Liver (tissue), 9 donors: Measurements from ENCODE around the gene CLIP1. TPM values are rescaled to one million over a fixed set of nuclear protein-coding genes. Genes with fewer than 3 reads are reported as not detected.

Experiments used
- DNase-seq: peaks from one replicate; pipeline ENCODE4 v3.0.0-alpha.2; 2017; ENCODE audit warnings: low spot score
- H3K27ac ChIP-seq, 2 donors: one replicate each; pipeline ENCODE4 v1.7.0; 2013; ENCODE audit warnings: inconsistent platforms in 2 of 2, low read length in 2 of 2, control low read depth in 1 of 2, low read depth in 1 of 2, mild to moderate bottlenecking in 1 of 2
- H3K27me3 ChIP-seq, 4 donors: one replicate each; pipeline versions ENCODE4 v1.6.1 to v1.7.0; 2013; ENCODE audit warnings: low read length in 3 of 4, inconsistent platforms in 1 of 4, mild to moderate bottlenecking in 1 of 4, moderate library complexity in 1 of 4; ENCODE audit not compliant: control insufficient read depth in 4 of 4, insufficient read depth in 4 of 4
- H3K36me3 ChIP-seq, 4 donors: one replicate each; pipeline versions ENCODE4 v1.6.1 to v1.7.0; 2013; ENCODE audit warnings: low read length in 3 of 4, mild to moderate bottlenecking in 3 of 4, low read depth in 1 of 4, moderate library complexity in 1 of 4; ENCODE audit not compliant: control insufficient read depth in 4 of 4, insufficient read depth in 3 of 4
- H3K4me1 ChIP-seq, 4 donors: one replicate each; pipeline versions ENCODE4 v1.6.1 to v1.7.0; 2013; ENCODE audit warnings: low read length in 3 of 4, mild to moderate bottlenecking in 3 of 4, moderate library complexity in 1 of 4; ENCODE audit not compliant: control insufficient read depth in 4 of 4, insufficient read depth in 4 of 4
- H3K4me3 ChIP-seq, 3 donors: one replicate each; pipeline versions ENCODE4 v1.6.1 to v1.7.0; 2013; ENCODE audit warnings: low read length in 3 of 3, control low read depth in 1 of 3, low read depth in 1 of 3, mild to moderate bottlenecking in 1 of 3
- H3K9ac ChIP-seq, 2 donors: one replicate each; pipeline ENCODE4 v1.7.0; 2013; ENCODE audit warnings: low read length in 2 of 2, mild to moderate bottlenecking in 2 of 2, moderate library complexity in 2 of 2, control low read depth in 1 of 2, low read depth in 1 of 2
- H3K9me3 ChIP-seq, 4 donors: one replicate each; pipeline versions ENCODE4 v1.6.1 to v1.7.0; 2013; ENCODE audit warnings: low read length in 3 of 4; ENCODE audit not compliant: control insufficient read depth in 4 of 4
- CTCF ChIP-seq: fragments of 150-350 bp; IDR thresholded peaks from 2 replicates; pipeline ENCODE4 v1.5.1; 2017; ENCODE audit warnings: improper control_type of control experiment, low read depth, low read length; ENCODE audit not compliant: missing input control
- EGR1 ChIP-seq, 2 donors: IDR thresholded peaks; 2 replicates each; pipeline ENCODE4 v1.6.1; 2016 to 2018; ENCODE audit warnings: antibody characterized with exemption in 2 of 2, low read depth in 2 of 2
- FOXA2 ChIP-seq: IDR thresholded peaks from 2 replicates; pipeline ENCODE4 v1.6.1; 2016; ENCODE audit warnings: antibody characterized with exemption
- GABPA ChIP-seq, 2 donors: IDR thresholded peaks in 1 of 2; conservative IDR thresholded peaks in 1 of 2; 2 replicates each; pipeline ENCODE4 v1.6.1; 2016; ENCODE audit warnings: antibody characterized with exemption in 2 of 2, mild to moderate bottlenecking in 1 of 2, moderate library complexity in 1 of 2
- HNF4G ChIP-seq: IDR thresholded peaks from 2 replicates; pipeline ENCODE4 v1.6.1; 2016; ENCODE audit warnings: antibody characterized with exemption
- JUND ChIP-seq, 2 donors: IDR thresholded peaks; 2 replicates each; pipeline ENCODE4 v1.6.1; 2016; ENCODE audit warnings: antibody characterized with exemption in 2 of 2
- RAD21 ChIP-seq, 2 donors: IDR thresholded peaks; 2 replicates each; pipeline ENCODE4 v1.6.1; 2016; ENCODE audit warnings: antibody characterized with exemption in 2 of 2, mild to moderate bottlenecking in 2 of 2
- RXRA ChIP-seq, 2 donors: IDR thresholded peaks; 2 replicates each; pipeline ENCODE4 v1.6.1; 2017 to 2018; ENCODE audit warnings: antibody characterized with exemption in 2 of 2, mild to moderate bottlenecking in 1 of 2
- SP1 ChIP-seq: IDR thresholded peaks from 2 replicates; pipeline ENCODE4 v1.6.1; 2018; ENCODE audit warnings: antibody characterized with exemption, mild to moderate bottlenecking
- TAF1 ChIP-seq: conservative IDR thresholded peaks from 2 replicates; pipeline ENCODE4 v1.6.1; 2016; ENCODE audit warnings: antibody characterized with exemption, mild to moderate bottlenecking
- YY1 ChIP-seq: IDR thresholded peaks from 2 replicates; pipeline ENCODE4 v1.6.1; 2016; ENCODE audit warnings: antibody characterized with exemption, mild to moderate bottlenecking
- ZBTB33 ChIP-seq: IDR thresholded peaks from 2 replicates; pipeline ENCODE4 v1.6.1; 2016; ENCODE audit warnings: antibody characterized with exemption
- WGBS: extraction: QIAGEN DNeasy Blood & Tissue Kit; methylation state at CpG from one replicate; pipeline ENCODE4 v1.1.7; 2013; 5-methylcytosine and 5-hydroxymethylcytosine counted together
- polyA plus RNA-seq, 2 donors: library from polyadenylated mRNA; stranded (reverse) in 1 of 2; unstranded in 1 of 2; fragments of 200-250 nt in 1 of 2; fragments of >200 nt in 1 of 2; fragmentation: Nextera tagmentation in 1 of 2; extraction: Ambion mirVana in 1 of 2; gene quantifications; one replicate each; pipeline versions ENCODE4 v1.2.1 to v1.2.3, GENCODE V29; 2013 to 2015
- total RNA-seq, 2 donors: library from RNA; depleted of rRNA; stranded (reverse); fragments of >200 nt; gene quantifications; one replicate each; pipeline ENCODE4 v1.2.3, GENCODE V29; 2014
- TF ChIP-seq, protein P1 (sequence below): IDR thresholded peaks from 2 replicates; pipeline ENCODE4 v1.6.1; 2016; ENCODE audit warnings: antibody characterized with exemption, mild to moderate bottlenecking
- TF ChIP-seq, protein P2 (sequence below): IDR thresholded peaks from 2 replicates; pipeline ENCODE4 v1.6.1; 2016; ENCODE audit warnings: antibody characterized with exemption
- donor health status: healthy.
- donor health status: healthy.
- donor health status: healthy.
- donor health status: healthy.
- donor health status: healthy.

CLIP1 gene
- total and polyA plus RNA-seq, 4 donors, result 13.0 to 41.9 (median 26.0) TPM

DNA sequence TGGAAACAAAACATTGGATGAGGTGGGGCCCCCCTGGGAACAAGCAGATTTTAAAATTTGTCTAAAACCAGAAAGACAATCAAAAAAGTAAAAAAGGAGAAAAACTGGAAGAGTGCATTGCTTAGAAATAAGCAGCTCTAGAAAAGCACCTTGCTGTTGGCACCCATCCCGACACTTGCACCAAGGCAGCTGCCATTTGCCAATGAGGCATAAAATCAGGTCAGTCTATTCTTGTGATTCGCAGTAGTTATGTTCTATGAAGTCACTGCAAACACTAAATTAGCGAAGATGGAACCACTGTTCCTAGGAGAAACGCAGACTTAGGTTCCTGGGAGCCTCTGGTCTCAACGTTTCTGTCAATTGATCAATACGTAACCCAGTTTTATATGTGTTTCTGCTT is 172.4 kb downstream of the CLIP1 start:
- Histone ChIP-seq H3K4me1 (no peaks in the 10 kb centered on the region), H3K36me3 (peaks cover 2 to 13% (median 10%) of the 10 kb centered on the region in 4 donors), H3K4me3 (no peak overlapping the region), H3K27me3 (no peaks in the 10 kb centered on the region), H3K9me3 (no peaks in the 10 kb centered on the region), H3K27ac (no peak overlapping the region), H3K9ac (no peak overlapping the region)
- TF ChIP-seq GABPA (IDR thresholded peaks at IDR 0.05 in 1 of 2, conservative IDR thresholded peaks at IDR 0.05 in 1 of 2) (no peak), YY1 (no peak), JUND (IDR thresholded peaks at IDR 0.05) (no peak), EGR1 (IDR thresholded peaks at IDR 0.05; ENCODE audit: low read depth in 2 of 2) (no peak), RAD21 (IDR thresholded peaks at IDR 0.05) (no peak), CTCF (no peak), ZBTB33 (no peak), TAF1 (no peak)
- TF ChIP-seq, protein P1, sequence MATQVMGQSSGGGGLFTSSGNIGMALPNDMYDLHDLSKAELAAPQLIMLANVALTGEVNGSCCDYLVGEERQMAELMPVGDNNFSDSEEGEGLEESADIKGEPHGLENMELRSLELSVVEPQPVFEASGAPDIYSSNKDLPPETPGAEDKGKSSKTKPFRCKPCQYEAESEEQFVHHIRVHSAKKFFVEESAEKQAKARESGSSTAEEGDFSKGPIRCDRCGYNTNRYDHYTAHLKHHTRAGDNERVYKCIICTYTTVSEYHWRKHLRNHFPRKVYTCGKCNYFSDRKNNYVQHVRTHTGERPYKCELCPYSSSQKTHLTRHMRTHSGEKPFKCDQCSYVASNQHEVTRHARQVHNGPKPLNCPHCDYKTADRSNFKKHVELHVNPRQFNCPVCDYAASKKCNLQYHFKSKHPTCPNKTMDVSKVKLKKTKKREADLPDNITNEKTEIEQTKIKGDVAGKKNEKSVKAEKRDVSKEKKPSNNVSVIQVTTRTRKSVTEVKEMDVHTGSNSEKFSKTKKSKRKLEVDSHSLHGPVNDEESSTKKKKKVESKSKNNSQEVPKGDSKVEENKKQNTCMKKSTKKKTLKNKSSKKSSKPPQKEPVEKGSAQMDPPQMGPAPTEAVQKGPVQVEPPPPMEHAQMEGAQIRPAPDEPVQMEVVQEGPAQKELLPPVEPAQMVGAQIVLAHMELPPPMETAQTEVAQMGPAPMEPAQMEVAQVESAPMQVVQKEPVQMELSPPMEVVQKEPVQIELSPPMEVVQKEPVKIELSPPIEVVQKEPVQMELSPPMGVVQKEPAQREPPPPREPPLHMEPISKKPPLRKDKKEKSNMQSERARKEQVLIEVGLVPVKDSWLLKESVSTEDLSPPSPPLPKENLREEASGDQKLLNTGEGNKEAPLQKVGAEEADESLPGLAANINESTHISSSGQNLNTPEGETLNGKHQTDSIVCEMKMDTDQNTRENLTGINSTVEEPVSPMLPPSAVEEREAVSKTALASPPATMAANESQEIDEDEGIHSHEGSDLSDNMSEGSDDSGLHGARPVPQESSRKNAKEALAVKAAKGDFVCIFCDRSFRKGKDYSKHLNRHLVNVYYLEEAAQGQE, result no peak
- no peak for DNase-seq
- 97% methylated on average over 6 of the region's 6 CpGs for WGBS

DNA sequence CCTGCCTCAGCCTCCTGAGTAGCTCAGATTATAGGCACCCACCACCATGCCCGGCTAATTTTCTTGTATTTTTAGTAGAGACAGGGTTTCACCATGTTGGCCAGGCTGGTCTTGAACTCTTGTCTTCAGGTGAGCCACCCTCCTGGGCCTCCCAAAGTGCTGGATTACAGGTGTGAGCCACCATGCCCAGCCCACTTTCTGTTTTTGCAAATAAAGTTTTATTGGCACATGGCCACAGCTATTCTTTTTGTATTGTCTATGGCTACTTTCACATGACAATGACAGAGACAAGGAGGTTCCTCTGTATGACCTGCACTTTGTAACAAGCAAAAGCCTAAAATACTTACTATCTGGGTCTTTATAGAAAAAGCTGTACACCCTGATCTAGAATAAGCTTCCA is 176.9 kb downstream of the CLIP1 start:
- WGBS, result 94% methylated on average over 1 of the region's 1 CpG

More for the DNA sequence above, 176.9 kb downstream of the CLIP1 start:
- no peak overlapping the region for H3K4me3 ChIP-seq
- H3K4me1 ChIP-seq, result no peaks in the 10 kb centered on the region
- no peak overlapping the region for H3K9ac ChIP-seq
- no peak for DNase-seq
- peaks cover 1 to 20% (median 9%) of the 10 kb centered on the region in 4 donors for H3K36me3 ChIP-seq
- H3K9me3 ChIP-seq, result no peaks in the 10 kb centered on the region
- no peaks in the 10 kb centered on the region for H3K27me3 ChIP-seq
- no peak overlapping the region for H3K27ac ChIP-seq
- TF ChIP-seq JUND (IDR thresholded peaks at IDR 0.05), result no peak
- no peak for TF ChIP-seq HNF4G
- no peak for TF ChIP-seq RXRA (IDR thresholded peaks at IDR 0.05)
- no peak for TF ChIP-seq SP1
- TF ChIP-seq EGR1 (IDR thresholded peaks at IDR 0.05; ENCODE audit: low read depth in 2 of 2), result no peak
- TF ChIP-seq RAD21 (IDR thresholded peaks at IDR 0.05), result no peak
- no peak for TF ChIP-seq FOXA2
- TF ChIP-seq, protein P2, sequence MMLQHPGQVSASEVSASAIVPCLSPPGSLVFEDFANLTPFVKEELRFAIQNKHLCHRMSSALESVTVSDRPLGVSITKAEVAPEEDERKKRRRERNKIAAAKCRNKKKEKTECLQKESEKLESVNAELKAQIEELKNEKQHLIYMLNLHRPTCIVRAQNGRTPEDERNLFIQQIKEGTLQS, result no peak
